ENCODE results near the gene KIF18B.
A peak's percentile ranks its signal among the peaks of the same experiment; 100 is the strongest.

KIF18B gene

DNA sequence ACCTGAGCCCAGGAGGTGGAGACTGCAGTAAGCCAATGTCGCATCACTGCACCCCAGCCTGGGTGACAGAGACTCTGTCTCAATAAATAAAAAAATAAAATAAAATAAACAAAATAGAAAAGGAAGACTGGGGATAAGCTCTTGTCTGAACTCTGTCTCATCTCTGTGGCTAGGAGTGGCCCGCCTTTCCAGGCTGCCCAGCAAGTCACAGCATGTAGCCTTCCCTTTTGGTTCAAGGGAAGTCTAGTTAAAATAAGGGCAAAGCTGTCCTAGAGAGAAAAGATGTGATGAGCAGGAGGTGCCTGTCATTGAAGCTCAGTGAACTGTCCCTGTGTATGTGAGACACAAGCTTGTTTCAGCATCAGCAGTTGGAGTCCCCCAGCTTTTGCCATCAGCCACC lies 29.6 kb downstream of the KIF18B start:
- no peak for DNase-seq (ENCODE audit: low read depth)

DNA sequence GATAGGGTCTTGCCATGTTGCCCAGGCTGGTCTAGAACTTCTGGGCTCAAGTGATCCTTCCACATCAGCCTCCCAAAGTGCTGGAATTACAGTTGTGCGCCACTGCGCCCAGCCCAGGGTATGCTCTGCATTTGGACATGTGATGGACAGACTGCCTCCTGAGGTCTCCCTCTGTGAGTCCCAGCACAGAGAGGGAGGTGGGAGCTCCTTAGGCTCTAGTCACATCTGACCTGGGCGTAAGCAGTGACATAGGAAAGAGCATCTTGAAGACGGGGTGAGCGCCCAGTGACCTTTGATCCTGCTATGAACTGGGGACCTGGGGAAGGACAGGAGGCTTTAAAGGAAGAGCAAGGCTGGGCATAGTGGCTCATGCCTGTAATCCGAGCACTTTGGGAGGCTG lies 30.1 kb downstream of the KIF18B start:
- no peak for DNase-seq (ENCODE audit: low read depth)

DNA sequence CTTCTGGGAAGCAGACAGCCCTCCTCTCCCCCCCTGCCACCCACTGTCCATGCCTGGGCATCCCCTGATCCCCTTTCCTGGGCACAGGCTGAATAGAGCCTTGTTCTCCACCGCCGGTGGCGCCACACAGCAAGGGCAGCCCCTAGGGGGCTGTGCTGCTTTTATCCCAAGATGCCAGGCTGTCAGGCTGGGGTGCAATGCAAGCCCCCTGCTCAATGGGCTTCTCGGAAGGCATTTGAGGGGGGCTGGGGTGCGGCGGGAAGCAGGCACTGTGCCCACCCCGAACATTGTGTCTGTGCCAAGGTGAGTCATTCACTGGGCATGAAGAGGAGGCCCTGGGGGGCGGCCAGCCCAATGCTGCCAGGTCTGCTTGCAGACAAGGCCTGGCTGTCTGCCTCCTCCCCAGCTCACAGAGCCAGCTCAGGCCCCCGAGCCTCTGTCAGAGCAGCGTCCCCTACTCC lies 30.8 kb downstream of the KIF18B start:
- no peak for DNase-seq (ENCODE audit: low read depth)

DNA sequence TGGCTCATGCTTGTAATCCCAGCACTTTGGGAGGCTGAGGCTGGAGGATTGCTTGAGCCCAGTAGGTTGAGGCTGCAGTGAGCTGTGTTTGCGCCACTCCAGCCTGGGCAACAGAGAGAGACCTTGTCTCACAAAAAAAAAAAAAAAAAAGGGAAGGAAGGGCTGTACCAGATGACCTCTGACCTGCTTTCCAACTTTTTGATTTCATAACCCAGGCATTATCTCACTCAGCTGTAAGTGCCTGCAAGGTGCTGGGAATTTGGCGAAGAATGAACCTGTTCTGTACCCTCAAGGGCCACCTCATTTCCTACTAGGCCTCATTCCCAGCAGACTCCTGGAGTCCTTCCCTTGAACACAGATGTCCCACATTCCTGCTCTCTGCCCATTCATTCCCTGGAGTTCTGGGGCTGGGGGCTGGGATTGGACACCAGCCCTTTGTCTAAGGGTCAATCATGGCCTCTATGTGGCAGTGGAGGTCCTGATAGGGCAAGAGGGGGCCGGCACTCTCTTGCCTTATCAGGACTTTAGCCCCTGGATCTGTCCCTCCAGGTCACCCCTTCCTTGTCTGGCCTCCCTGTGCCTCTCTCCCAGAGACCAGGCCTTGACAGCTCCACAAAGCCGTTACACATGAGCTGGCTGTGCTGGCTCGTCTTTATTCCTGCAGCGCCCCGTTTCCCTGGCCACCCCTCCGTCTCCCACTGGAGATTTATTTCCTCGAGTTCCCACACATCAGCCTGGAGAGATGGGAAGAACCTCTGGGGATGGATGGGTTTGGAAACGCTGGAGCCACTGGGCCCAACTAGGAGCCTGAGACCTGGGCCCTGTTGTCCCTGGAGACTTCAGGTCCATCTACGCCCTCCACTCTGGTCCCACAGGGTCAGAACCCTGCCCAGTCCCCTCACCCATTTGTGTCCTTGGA lies 31.5 kb downstream of the KIF18B start:
- DNase-seq (ENCODE audit: low read depth) = no peak

DNA sequence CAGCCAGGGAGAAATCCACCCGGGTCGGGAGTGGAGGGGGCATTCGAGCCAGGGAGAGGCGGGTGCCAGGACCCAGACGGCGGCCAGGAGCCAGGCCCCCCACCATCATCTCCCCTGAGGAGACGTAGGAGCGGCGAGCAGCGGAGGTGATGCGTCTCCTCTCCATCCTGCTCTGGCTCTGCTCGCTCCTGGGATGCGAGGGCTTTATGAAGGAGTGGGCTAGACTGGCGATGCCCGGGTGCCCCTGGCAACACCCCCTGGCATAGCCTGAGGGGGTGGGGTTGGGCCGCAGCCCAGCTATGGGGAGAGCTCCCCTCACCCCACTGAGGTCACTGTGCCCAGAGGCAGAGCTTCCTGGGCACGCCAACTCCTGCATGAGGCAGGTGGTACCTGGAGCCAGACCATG lies 32.2 kb downstream of the KIF18B start, which contains the start of gene GFAP:
GFAP (minus strand) TSS at position 180 of the 406 bp plus-strand sequence; CDS start at position 166, 14 bp downstream.
- DNase-seq (ENCODE audit: low read depth) = no peak

DNA sequence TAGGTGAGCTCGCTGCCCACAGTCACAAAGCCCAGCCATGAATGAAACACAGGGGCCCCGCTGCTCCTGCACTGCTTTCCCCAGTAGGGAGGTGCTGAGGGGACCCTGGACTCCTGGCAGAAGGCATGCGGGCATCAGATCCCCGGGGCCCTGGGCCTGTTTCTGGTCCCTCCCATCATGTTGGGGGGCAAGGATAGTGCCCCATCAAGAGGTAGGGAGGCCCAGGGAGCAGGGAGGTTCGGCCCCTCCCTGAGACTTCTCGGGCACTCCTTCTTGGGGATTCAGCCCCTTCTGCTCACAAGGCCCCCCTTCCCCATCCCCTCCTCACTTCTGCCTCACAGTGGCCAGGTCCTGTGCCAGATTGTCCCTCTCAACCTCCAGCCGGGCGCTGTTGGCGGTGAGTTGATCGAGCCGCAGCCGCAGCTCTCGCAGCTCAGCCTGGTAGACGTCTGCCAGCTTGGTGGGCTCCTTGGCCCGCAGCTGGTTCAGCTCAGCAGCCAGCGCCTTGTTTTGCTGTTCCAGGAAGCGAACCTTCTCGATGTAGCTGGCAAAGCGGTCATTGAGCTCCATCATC lies 32.8 kb downstream of the KIF18B start:
- no peak for DNase-seq (ENCODE audit: low read depth)

DNA sequence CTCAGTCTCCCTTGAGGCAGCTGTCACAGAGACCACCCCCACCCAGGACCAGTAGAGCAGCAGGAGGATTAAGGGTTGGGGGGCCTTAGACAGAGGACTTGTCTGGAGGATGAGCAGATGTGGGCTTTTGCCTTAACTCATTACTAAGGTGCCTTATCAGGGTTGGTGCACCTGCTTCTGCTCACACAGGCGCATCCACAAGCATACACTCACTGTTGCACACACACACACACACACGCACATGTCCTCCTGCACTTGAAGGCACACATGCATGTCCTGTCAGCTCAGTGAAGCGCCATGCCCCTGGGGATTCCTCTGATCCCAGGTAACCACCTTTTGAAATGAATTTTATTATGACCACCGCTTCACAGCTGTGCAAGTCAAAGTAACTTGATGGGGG lies 33.4 kb downstream of the KIF18B start:
- DNase-seq (ENCODE audit: low read depth) = no peak

DNA sequence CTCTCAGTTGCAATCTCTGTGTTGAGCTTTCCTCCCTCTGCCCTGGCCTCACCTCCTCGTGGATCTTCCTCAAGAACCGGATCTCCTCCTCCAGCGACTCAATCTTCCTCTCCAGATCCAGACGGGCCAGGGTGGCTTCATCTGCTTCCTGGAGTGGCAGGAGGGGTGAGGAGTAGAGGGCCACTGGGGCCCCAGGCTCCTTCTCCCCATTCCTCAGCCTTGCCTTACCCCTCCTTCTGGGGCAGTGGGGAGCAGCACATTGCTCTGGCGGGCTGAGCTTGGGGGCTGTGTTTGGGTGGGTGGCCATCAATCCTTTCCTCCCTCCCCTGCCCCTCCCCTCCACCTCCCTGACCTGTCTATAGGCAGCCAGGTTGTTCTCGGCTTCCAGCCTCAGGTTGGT lies 33.9 kb downstream of the KIF18B start:
- no peak for DNase-seq (ENCODE audit: low read depth)

DNA sequence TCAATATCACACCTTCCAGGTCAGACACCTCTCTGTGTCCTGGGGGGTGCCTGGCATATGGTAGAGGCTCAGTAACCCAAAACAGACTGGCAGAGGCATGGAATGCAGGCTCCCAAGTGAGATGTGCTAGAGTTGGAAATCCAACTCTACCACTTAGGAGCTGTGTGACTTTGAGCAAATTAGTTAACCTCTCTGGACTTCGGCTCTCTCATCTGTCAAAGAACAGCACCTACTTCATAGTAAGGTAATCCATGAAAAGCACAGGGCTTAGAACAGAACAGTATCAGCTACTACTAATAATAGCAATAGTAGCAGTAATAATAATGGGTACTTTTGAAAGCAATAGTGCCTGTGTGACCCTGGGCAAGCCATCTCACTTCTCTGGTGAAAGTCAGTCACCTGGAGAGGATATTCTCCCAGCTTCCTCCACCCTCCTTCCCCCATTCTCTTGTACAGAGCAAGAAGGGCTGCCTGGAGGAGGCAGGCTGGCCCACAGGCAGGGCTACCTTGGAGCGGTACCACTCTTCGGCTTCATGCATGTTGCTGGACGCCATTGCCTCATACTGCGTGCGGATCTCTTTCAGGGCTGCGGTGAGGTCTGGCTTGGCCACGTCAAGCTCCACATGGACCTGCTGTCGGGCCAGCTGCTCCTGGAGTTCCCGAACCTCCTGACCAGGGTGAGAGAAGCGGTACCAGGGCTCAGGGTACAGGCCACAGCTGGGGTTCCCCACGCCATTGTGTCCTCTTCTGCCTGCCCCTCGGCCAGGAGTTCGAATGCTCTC lies 34.6 kb downstream of the KIF18B start:
- no peak for DNase-seq (ENCODE audit: low read depth)

DNA sequence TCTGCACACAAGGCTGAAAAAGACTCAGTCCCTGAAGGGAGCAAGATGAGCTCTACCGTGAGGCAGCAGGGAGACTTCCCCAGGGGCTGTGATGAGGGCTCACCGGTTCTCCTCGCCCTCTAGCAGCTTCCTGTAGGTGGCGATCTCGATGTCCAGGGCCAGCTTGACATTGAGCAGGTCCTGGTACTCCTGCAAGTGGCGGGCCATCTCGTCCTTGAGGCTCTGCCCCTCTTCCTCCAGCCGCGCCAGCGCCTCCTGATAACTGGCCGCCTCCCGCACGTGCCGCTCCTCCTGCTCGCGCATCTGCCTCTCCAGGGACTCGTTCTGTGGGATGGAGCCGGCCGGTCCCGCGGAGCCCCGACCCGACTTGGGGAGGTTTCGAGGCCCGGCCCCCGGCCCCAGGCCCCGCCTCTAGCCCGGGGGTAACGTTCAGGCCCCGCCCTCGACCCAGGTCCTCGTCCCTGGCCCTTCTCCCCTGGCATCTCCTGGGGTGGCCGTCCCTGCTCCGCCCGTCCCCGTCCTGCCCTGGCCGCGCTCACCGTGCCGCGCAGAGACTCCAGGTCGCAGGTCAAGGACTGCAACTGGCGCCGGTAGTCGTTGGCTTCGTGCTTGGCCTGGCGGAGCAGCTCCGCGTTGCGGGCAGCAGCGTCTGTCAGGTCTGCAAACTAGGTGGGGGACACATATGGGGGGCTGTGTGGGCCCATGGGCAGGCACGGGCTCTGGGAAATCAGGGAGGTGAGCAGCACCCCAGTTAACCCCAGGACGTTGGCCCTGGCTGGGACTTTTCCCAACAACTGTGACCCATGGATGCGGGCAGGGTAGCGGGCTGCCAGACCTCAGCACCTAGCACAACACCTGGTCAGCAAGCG lies 36.2 kb downstream of the KIF18B start:
- peak; percentile 33 for DNase-seq (ENCODE audit: low read depth)

DNA sequence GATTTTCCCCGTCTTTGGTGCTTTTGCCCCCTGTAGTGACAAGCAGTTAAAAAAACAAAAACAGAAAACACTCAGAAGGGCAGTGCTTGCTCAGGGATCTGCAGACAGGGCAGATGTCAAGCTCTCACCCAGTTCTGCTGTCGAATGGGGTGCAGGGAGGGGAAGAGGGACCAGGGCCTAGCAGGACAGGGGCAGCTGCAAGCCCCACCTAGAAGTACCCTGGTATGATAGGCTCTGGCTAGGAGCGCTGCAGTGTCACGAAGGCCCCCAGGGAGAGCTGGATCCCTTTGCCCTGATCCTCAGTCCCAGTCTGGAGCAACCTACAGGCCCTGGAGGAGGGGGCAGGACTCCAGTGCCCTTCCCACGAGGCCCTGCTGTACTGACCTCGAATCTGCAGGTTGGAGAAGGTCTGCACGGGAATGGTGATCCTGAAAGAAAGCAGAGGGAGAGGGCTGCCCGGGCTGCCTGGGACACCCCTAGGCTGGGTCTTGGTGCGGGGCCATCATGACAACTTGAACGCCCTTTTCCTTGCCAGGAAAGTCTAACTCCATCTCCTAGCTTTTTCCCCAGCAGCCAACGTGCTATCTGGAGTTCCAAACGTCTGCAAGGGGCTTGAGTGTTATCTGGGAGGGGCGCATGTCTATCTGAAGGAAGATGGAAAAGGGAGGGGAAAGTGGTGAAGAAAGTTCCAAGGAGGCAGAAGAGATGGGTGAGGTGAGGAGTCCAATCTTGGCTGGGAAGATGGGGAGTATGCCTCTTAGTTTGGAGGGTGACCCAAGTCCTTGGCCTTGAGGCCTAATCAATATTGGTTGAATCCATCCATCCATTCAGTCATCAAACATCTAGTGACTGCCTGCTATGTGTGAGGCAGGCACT lies 37.1 kb downstream of the KIF18B start:
- DNase-seq (ENCODE audit: low read depth) = no peak

DNA sequence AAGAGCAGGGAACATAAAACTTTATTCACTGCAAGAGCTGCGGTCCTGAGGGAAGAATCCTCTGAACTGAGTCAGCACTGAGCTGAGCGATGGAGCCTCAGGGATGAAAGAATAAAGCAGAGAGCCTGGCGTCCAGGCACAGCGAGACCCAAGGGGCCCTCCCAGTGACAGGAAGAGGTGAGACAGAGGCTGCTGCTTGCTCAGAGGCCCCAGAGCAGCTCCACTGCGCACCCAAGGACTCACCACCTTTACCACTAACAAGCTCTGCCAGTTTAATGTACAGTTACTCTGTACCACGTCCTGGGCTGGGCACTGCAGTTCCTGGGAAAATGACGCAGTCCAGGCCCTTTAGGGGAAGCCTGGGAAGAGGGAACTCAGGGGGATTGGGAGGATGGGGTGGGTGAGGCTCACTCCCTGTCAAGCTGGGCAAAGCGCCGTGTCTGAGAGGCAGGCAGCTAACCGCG lies 37.9 kb downstream of the KIF18B start:
- no peak for DNase-seq (ENCODE audit: low read depth)

DNA sequence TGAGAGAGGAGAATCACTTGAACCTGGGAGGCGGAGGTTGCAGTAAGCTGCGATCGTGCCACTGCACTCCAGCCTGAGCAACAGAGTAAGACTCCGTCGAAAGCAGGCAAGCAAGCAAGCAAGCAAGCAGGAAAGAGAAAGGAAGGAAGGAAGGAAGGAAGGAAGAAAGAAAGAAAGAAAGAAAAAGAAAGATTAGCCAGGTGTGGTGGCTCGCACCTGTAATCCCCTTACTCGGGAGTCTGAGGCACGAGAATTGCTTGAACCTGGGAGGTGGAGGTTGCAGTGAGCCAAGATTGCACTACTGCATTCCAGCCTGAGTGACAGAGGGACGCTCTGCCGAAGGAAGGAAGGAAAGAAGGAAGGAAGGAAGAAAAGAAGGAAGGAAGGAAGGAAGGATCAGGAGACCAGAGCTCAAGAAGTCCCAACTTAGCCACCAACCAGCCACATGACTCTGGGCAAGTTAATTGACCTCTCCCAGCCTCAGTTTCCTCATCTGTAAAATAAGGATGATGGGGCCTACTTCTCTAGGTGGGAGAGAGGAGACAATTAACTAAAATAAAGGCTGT lies 38.7 kb downstream of the KIF18B start:
- DNase-seq (ENCODE audit: low read depth) = no peak

DNA sequence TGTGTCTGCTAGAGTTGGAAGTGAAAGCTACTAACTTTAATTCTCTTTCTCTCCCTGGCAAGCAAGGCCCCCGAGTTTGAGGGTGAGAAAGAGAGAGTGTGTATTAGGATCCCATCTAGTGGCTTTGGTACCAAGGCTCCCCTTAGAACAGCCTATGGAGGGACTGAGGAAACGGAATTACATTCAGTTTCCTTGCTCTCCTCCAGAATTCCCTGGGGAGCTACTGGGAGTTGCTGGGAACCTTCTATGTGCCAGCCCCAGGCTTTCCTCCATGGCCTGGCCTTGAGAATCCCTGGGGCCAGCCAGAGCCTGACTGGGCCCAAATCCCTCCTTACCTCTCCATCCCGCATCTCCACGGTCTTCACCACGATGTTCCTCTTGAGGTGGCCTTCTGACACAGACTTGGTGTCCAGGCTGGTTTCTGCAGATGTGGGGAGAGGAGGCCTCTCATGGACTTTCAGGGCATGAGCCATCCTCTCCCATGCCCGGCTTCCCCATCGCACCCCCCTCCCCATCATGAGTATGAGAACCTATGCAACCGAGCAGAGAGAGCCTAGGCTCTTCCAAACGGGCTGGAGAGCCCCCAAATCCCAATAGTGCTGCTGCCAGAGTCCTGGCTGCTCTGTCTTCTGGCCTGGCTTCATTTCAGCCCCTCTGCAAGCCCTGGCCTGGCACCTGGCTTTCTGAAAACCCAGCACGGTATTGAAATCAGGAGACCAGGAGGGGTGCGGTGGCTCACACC lies 39.7 kb downstream of the KIF18B start:
- DNase-seq (ENCODE audit: low read depth) = no peak

DNA sequence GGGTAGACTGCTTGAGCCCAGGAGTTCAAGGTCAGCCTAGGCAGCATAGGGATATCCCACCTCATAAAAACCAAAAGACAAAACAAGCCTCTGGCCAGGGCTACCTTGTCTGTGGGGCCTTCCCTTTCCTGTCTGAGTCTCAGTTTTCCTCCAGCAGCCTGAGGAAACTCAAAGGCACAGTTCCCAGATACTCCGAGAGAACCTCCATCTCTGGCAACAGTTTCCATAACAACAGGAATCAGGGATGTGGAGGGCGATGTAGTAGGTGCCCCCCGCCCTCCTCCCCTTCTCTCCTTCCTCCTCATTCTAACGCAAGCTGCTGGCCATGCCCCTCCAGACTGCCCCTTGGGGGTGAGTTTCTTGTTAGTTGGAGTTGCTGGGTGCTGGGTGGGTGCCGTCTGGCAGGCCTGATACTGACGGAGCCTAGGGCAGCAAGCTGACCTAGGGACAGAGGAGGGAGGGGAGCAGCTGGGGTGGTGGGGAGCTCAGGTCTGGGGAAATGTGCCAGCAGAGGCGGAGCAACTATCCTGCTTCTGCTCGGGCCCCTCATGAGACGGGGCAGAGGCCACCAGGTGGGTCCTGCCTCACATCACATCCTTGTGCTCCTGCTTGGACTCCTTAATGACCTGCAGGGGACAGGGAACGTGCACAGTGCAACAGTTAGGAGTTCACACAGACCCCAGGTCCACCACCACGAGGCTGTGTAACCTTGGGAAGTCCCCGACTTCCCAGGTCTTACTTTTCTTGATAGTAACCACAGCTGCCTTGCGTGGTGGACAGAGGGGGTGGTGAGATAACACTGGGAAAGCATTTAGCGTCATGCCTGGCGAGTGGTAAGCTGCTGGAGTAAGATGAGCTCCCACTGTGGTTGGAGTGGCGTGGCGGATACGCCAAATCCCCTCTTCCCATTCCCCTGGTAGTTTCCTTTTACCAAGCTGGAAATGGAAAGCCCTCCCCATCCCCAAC lies 40.5 kb downstream of the KIF18B start:
- no peak for DNase-seq (ENCODE audit: low read depth)

DNA sequence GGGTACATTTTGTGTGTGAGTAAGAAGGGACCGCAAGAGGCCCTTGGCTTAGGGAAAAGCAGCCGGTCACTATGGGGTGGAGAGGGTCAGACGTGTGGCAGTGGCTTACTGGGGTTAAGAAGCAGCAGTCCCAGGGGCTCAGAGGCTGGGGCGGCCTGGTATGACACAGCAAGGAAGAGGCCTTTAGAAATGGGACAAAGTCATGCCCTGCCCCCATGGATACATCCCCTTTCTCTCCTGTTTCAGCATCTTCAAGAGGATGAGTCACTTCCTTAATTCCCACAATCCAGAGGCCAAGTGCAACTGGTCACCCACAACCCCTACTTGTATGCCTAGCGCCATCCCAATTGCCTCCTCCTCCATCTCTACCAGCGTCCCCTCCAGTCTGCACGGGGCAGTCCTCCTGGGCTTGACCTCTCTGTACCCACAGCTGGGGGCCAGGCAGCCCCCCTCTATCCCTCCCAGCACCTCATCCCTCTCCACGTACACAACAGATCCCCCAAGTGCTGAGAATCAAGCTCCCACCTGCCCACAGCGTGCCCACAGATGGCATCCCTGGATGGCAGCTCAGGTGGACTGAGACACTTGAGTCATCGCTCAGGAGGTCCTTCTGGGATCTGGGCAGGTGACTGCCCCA lies 41.4 kb downstream of the KIF18B start:
- DNase-seq (ENCODE audit: low read depth) = no peak

All from activated T-cell treated with anti-CD3 and anti-CD28 coated beads for 48 hours (primary cell).